ENCODE results near the gene RAB3C. TPM values are rescaled to one million over a fixed set of nuclear protein-coding genes. Genes with fewer than 3 reads are reported as not detected.

RAB3C gene
- total RNA-seq, 6 experiments from 2014 or later = not detected

DNA sequence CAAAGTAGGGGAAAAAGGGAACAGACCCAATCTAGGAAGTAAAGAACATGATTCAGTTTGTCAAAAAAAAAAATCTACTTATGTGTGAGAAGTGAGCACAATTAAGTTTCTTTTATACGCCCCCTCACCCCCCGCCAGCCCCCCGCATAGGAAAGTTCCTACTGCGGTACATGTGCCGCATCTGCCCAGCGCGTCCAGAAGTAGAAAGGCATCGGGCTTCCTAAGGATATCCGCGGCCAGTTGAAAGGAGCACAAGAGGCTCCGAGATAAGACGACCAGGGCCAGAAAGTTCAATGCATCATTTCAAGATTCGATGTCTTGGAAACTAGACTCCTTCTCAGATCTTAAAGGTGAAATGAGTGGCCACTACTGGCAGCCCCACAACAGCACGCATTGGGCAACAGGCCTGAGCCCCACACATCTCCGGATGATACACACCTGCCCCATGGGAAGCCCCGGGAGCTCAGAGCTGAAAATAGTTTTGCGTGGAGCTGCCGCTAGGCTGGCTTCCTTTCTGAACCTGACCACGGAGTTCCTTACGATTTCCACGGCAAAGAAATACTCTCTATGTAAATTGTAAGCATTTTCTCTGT, 203.9 kb downstream of the RAB3C start:
- H3K27me3 Mint-ChIP-seq (ENCODE audit: insufficient read depth) = no peaks in the 10 kb centered on the region
- TF ChIP-seq CTCF (IDR thresholded peaks at IDR 0.05) = no peak
- no peak overlapping the region for H3K4me3 Mint-ChIP-seq
- peaks cover 19% of the 10 kb centered on the region; the same call in 1 of the 2 replicates for H3K9me3 Mint-ChIP-seq
- DNase-seq = no peak
- H3K4me1 Mint-ChIP-seq (ENCODE audit: low read depth) = no peaks in the 10 kb centered on the region
- H3K27ac Mint-ChIP-seq = no peak overlapping the region
- H3K36me3 Mint-ChIP-seq (ENCODE audit: low read depth) = no peaks in the 10 kb centered on the region

DNA sequence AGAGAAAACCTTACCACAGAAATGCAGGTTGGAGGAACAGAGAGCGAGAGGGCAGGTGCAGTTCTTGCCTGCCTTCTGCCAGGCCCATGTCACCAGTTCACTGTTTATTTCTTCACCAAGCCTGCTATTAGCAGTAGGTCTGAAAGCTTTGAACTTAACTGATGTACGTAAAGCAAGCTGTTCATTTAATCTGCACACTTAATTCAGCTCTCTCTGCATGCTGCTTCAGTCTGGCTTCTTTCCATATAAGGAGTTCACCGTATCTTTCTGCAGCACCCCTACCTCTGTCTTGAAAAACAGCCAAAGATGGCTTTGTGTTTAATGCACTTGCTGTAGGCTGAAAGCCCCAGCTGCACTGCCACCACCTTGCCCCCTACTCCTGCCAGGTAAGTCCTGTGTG, 205.1 kb downstream of the RAB3C start:
- DNase-seq = no peak
- no peak overlapping the region for H3K4me3 Mint-ChIP-seq
- H3K9me3 Mint-ChIP-seq = peaks cover 8% of the 10 kb centered on the region; the same call in 1 of the 2 replicates
- no peak overlapping the region for H3K27ac Mint-ChIP-seq
- H3K36me3 Mint-ChIP-seq (ENCODE audit: low read depth) = no peaks in the 10 kb centered on the region
- H3K27me3 Mint-ChIP-seq (ENCODE audit: insufficient read depth) = peaks cover 3% of the 10 kb centered on the region; the same call in 1 of the 2 replicates
- H3K4me1 Mint-ChIP-seq (ENCODE audit: low read depth) = no peaks in the 10 kb centered on the region
- TF ChIP-seq CTCF (IDR thresholded peaks at IDR 0.05) = no peak

GRCh38 chr5:58793888-58794657, 211.2 kb downstream of the RAB3C start:
- DNase-seq = no peak
- Mint-ChIP-seq H3K9me3 (no peaks in the 10 kb centered on the region; the same call in 1 of the 2 replicates), H3K27ac (no peak overlapping the region), H3K4me3 (no peak overlapping the region), H3K36me3 (ENCODE audit: low read depth) (no peaks in the 10 kb centered on the region), H3K27me3 (ENCODE audit: insufficient read depth) (peaks cover 3% of the 10 kb centered on the region; the same call in 1 of the 2 replicates), H3K4me1 (ENCODE audit: low read depth) (no peaks in the 10 kb centered on the region)
- TF ChIP-seq CTCF (IDR thresholded peaks at IDR 0.05) = no peak

DNA sequence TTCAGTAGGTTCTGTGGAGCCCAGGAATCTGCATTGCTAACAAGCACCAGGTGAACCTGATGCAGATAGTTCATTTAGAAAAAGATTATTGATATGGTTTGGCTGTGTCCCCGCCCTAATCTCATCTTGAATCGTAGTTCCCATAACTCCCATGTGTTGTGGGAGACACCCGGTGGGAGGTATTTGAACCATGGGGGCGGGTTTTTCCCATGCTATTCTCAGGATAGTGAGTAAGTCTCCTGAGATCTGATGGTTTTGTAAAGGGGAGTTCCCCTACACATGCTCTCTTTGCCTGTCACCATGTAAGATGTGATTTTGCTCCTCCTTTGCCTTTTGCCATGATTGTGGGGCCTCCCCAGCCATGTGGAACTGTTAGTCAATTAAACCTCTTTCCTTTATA, 212.0 kb downstream of the RAB3C start:
- no peak for DNase-seq
- no peaks in the 10 kb centered on the region for H3K4me1 Mint-ChIP-seq (ENCODE audit: low read depth)
- no peak for TF ChIP-seq CTCF (IDR thresholded peaks at IDR 0.05)

DNA sequence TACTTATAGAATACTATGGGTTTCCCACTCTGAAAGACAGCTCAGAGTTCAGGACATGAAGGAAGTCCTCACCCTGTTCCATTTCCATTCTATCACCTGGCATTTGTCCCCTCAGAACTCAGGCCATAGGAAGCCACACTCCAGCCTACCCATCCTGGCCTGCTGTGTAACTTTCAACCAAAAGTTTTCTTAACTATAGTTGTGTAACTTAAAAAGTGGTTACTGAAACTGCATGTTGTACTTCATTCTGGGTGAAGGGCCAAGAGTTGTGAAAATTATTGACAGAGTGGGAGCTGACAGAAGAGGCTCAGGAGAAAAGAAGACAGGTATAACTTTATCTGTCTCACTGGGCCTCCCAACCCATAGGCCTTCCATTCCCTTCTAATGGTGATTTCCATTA, 212.5 kb downstream of the RAB3C start:
- DNase-seq = no peak
- H3K27ac Mint-ChIP-seq = no peak overlapping the region
- peaks cover 3% of the 10 kb centered on the region; the same call in 1 of the 2 replicates for H3K27me3 Mint-ChIP-seq (ENCODE audit: insufficient read depth)

More for the DNA sequence above, 212.0 kb downstream of the RAB3C start:
- no peak overlapping the region for H3K4me3 Mint-ChIP-seq
- peaks cover 3% of the 10 kb centered on the region; the same call in 1 of the 2 replicates for H3K27me3 Mint-ChIP-seq (ENCODE audit: insufficient read depth)
- no peaks in the 10 kb centered on the region for H3K36me3 Mint-ChIP-seq (ENCODE audit: low read depth)
- H3K9me3 Mint-ChIP-seq = no peaks in the 10 kb centered on the region; the same call in 1 of the 2 replicates
- no peak overlapping the region for H3K27ac Mint-ChIP-seq

More for the DNA sequence above, 212.5 kb downstream of the RAB3C start:
- H3K4me3 Mint-ChIP-seq = no peak overlapping the region
- H3K9me3 Mint-ChIP-seq = no peaks in the 10 kb centered on the region; the same call in 1 of the 2 replicates
- H3K4me1 Mint-ChIP-seq (ENCODE audit: low read depth) = no peaks in the 10 kb centered on the region
- TF ChIP-seq CTCF (IDR thresholded peaks at IDR 0.05) = no peak
- H3K36me3 Mint-ChIP-seq (ENCODE audit: low read depth) = no peaks in the 10 kb centered on the region

Measured in HFFc6 (cell line).